ENCODE data around the gene PURA. TPM values are rescaled to one million over a fixed set of nuclear protein-coding genes. Genes with fewer than 3 reads are reported as not detected.
A peak's percentile ranks its signal among the peaks of the same experiment; 100 is the strongest.

The PURA gene
- total RNA-seq, 4 donors from 2014 or later: 7.4 to 34.6 (median 18.8) TPM

DNA sequence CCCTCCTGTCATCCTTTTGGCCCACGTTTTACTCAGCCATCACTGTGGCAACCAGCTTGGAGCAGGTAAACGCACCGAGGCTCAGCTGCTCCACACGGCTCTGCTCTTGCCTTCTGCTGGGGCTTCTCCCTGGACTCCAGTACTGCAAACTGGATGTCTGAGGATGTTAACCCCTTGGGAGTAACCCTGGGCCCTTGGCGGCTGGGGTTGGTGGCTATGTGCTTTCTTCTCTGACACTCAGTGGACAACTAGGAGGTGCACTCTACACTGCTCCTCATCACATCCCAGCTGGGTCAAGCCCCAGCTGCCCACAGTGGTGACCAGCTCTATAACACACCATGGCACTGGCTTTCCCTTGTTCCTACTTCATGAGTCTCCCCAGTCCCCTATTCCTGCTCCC lies 48.9 kb downstream of the PURA start:
- intact Hi-C loops (cut with DNase I; ENCODE audit: low total_unique reads) (no loop called here), in situ Hi-C loops (cut with MboI; ENCODE audit: low pct_ligation_motif_present in 1 of 4, low pct_unique_long_range_greater_than_20kb in 1 of 4, low sequenced_read_pairs in 3 of 4) (loop anchor here in 3 of 4 donors (25.0 kb wide), 1 partner anchor 375 kb away; the partner anchor contains the start of gene PSD2 (in 3 of the 3))
- H3K36me3 ChIP-seq: no peaks in the 10 kb centered on the region
- no peaks in the 10 kb centered on the region for H3K9me3 ChIP-seq
- no peak for DNase-seq
- TF ChIP-seq, protein P1, sequence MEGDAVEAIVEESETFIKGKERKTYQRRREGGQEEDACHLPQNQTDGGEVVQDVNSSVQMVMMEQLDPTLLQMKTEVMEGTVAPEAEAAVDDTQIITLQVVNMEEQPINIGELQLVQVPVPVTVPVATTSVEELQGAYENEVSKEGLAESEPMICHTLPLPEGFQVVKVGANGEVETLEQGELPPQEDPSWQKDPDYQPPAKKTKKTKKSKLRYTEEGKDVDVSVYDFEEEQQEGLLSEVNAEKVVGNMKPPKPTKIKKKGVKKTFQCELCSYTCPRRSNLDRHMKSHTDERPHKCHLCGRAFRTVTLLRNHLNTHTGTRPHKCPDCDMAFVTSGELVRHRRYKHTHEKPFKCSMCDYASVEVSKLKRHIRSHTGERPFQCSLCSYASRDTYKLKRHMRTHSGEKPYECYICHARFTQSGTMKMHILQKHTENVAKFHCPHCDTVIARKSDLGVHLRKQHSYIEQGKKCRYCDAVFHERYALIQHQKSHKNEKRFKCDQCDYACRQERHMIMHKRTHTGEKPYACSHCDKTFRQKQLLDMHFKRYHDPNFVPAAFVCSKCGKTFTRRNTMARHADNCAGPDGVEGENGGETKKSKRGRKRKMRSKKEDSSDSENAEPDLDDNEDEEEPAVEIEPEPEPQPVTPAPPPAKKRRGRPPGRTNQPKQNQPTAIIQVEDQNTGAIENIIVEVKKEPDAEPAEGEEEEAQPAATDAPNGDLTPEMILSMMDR (IDR thresholded peaks at IDR 0.05): no peak
- TF ChIP-seq POLR2AphosphoS5 (IDR thresholded peaks at IDR 0.05): no peak
- TF ChIP-seq POLR2A (IDR thresholded peaks at IDR 0.05): no peak
- no peak for TF ChIP-seq EP300 (IDR thresholded peaks at IDR 0.05; ENCODE audit: low read depth)
- no peaks in the 10 kb centered on the region for H3K27me3 ChIP-seq
- WGBS, 2 donors (ENCODE audit: low coverage in 1 of 2): 79% methylated on average over 5 of the region's 5 CpGs; no CpG with 5 or more reads in 1 of the 2 donors
- H3K4me3 ChIP-seq: no peak overlapping the region
- H3K27ac ChIP-seq: no peak overlapping the region
- peaks cover 5 to 25% (median 10%) of the 10 kb centered on the region in 4 donors for H3K4me1 ChIP-seq

DNA sequence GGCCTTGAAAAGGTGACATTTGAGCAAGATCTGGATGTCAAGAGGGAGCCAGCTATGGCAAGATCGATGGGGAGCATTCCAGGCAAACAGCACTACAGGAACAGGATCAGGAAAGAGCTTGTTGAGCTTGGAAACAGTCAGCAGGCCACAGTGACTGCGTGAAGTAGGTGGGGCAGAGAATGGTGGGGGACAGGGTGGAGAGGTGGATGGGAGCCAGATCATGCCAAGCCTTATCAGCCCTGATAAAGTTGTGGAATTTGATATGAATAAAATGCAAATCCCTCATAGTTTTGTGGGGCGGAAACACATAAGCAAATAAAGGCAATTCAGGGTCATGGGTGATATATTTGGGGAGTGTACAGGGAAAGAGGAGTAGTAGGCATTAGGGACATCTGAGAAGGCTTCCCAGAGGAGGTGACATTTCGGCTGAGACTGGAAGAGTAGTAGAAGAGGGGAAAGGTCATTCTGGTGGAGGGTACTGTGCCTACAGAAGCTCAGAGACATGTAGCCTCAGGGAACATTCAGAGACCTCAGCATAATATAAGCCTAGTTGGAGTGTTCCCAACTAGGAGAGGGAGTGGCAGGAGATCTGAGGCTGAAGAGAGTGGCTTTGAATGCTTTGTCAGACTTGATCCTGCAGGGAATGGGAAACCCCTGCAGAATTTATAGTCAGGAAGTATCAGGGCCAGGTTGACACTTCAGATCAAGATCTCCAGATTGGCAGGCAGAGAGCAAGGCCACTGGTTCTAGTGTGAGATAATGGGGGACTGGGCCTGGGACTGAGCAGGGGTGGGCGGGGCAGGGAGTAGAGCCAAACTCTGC lies 51.4 kb downstream of the PURA start:
- in situ Hi-C loops (cut with MboI; ENCODE audit: low pct_ligation_motif_present in 1 of 4, low pct_unique_long_range_greater_than_20kb in 1 of 4, low sequenced_read_pairs in 3 of 4): loop anchor here in 3 of 4 donors (25.0 kb wide), 1 partner anchor 378 kb away; the partner anchor contains the start of gene PSD2 (in 3 of the 3)
- Histone ChIP-seq H3K4me1 (peaks cover 5 to 25% (median 10%) of the 10 kb centered on the region in 4 donors), H3K4me3 (no peak overlapping the region), H3K9me3 (no peaks in the 10 kb centered on the region), H3K27ac (peak overlapping the region; percentile 74 to 77 (median 75)), H3K27me3 (no peaks in the 10 kb centered on the region), H3K36me3 (no peaks in the 10 kb centered on the region)
- TF ChIP-seq, protein P1 (IDR thresholded peaks at IDR 0.05): no peak
- TF ChIP-seq POLR2AphosphoS5 (IDR thresholded peaks at IDR 0.05): peak in 2 of 3 donors; percentile 18 to 40
- peak; percentile 80 for DNase-seq
- intact Hi-C loops (cut with DNase I; ENCODE audit: low total_unique reads): no loop called here
- WGBS, 2 donors (ENCODE audit: low coverage in 1 of 2): 39 to 50% methylated on average over 2 to 5 of the region's 5 CpGs

DNA sequence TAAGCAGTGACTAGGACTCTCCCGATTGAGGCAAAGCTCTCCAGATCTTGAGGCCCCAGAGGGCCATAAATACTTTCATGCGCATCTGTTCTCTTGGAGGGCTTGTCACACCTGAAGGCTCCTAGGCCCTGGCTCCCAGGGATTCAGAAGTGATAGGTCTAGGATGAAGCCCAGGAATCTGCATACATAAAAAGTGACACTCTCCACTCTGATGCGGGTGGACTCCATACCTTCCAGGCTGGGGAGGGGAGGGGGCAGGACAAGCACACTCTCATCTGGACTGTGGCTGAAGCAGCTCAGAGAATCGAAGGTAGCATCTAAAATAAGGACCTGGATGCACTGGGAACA lies 52.0 kb downstream of the PURA start:
- in situ Hi-C loops (cut with MboI; ENCODE audit: low pct_ligation_motif_present in 1 of 4, low pct_unique_long_range_greater_than_20kb in 1 of 4, low sequenced_read_pairs in 3 of 4) (loop anchor here in 3 of 4 donors (25.0 kb wide), 1 partner anchor 379 kb away; the partner anchor contains the start of gene PSD2 (in 3 of the 3)), intact Hi-C loops (cut with DNase I; ENCODE audit: low total_unique reads) (no loop called here)
- H3K4me3 ChIP-seq: no peak overlapping the region
- H3K4me1 ChIP-seq: peaks cover 5 to 25% (median 10%) of the 10 kb centered on the region in 4 donors
- WGBS, 2 donors (ENCODE audit: low coverage in 1 of 2): 20 to 44% methylated on average over 1 to 4 of the region's 4 CpGs
- H3K9me3 ChIP-seq: no peaks in the 10 kb centered on the region
- peak overlapping the region; percentile 74 to 77 (median 75) for H3K27ac ChIP-seq
- DNase-seq: no peak
- H3K27me3 ChIP-seq: no peaks in the 10 kb centered on the region
- H3K36me3 ChIP-seq: no peaks in the 10 kb centered on the region
- TF ChIP-seq POLR2A (IDR thresholded peaks at IDR 0.05) (no peak), EP300 (IDR thresholded peaks at IDR 0.05; ENCODE audit: low read depth) (no peak), POLR2AphosphoS5 (IDR thresholded peaks at IDR 0.05) (no peak)
- TF ChIP-seq, protein P1 (IDR thresholded peaks at IDR 0.05): no peak

DNA sequence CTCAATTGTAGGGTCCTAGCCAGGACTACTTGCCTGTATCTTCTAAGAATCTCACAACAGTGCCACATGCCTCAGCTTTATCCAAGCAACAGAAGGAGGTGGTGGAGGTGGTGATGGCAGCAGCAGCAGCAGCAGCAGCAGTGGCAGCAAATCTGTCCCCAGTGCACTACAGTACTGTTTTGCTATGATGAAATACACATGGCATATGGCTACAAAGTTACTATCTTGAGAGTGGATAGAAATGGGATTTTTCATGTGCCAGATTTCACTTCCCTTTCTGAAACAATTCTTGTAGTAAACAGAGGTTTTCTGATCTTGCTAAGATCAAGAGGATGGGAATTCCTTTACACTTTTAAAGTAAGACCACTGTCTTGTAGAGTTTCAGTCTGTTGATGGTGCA lies 53.0 kb downstream of the PURA start:
- TF ChIP-seq EP300 (IDR thresholded peaks at IDR 0.05; ENCODE audit: low read depth) (no peak), POLR2A (IDR thresholded peaks at IDR 0.05) (no peak), POLR2AphosphoS5 (IDR thresholded peaks at IDR 0.05) (no peak)
- TF ChIP-seq, protein P1 (IDR thresholded peaks at IDR 0.05): no peak
- H3K27ac ChIP-seq: no peak overlapping the region
- in situ Hi-C loops (cut with MboI; ENCODE audit: low pct_ligation_motif_present in 1 of 4, low pct_unique_long_range_greater_than_20kb in 1 of 4, low sequenced_read_pairs in 3 of 4): loop anchor here in 3 of 4 donors (25.0 kb wide), 1 partner anchor 380 kb away; the partner anchor contains the start of gene PSD2 (in 3 of the 3)
- no peak overlapping the region for H3K4me3 ChIP-seq
- H3K36me3 ChIP-seq: no peaks in the 10 kb centered on the region
- peaks cover 5 to 25% (median 10%) of the 10 kb centered on the region in 4 donors for H3K4me1 ChIP-seq
- DNase-seq: no peak
- no peaks in the 10 kb centered on the region for H3K9me3 ChIP-seq
- H3K27me3 ChIP-seq: no peaks in the 10 kb centered on the region
- intact Hi-C loops (cut with DNase I; ENCODE audit: low total_unique reads): no loop called here

All from transverse colon (tissue), 4 donors.